ENCODE results near the gene ALMS1. TPM values are rescaled to one million over a fixed set of nuclear protein-coding genes. Genes with fewer than 3 reads are reported as not detected.

ALMS1 gene
- total RNA-seq, 1 experiment from 2014 or later = 19.5 TPM

DNA sequence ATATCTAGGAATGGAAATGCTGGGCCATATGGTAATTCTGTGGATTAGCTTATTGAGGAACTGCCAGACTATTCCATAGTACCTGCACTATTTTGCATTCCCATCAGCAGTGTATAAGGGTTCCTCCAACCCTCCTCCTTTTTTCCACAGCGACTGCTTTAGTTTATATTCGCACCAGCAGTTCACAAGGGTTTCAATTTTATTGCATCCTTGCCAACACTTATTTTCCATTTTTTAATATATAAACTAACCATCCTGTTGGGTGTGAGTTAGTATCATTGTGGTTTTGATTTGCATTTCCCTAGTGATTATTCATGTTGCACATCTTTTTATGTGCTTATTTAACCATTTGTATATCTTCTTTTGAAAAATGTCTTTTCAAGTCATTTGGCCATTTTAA, 189.6 kb downstream of the ALMS1 start:
- Histone ChIP-seq H3K9me3 (ENCODE audit: control insufficient read depth, insufficient read depth, low read depth, low read length) (no peaks in the 10 kb centered on the region), H3K4me1 (ENCODE audit: control insufficient read depth, insufficient read depth, low read length) (no peaks in the 10 kb centered on the region), H3K27me3 (ENCODE audit: control insufficient read depth, insufficient read depth, low read length) (no peaks in the 10 kb centered on the region), H3K4me3 (ENCODE audit: low read depth in 2 of 2, low read length in 2 of 2) (no peak overlapping the region), H3K36me3 (ENCODE audit: control insufficient read depth, insufficient read depth, low read length) (peaks cover 3% of the 10 kb centered on the region; the same call in 1 of the 2 replicates), H3K27ac (ENCODE audit: low read length) (no peak overlapping the region)
- DNase-seq (ENCODE audit: low read depth, low spot score) (no peak), ATAC-seq (no peak)
- intact Hi-C loops (cut with micrococcal nuclease; ENCODE audit: unreplicated experiment) (no loop called here), in situ Hi-C loops (cut with HindIII; ENCODE audit: low pct_unique_long_range_greater_than_20kb, low sequenced_read_pairs) (no loop called here)
- BruUV-seq (replicated peaks) = no TSS peak
- POLR2A ChIA-PET = no interaction called here
- CTCF ChIA-PET = no interaction called here
- TF ChIP-seq SIN3A (IDR thresholded peaks at IDR 0.05; ENCODE audit: borderline replicate concordance, insufficient read depth, low read depth, low read length) = no peak
- TF ChIP-seq, protein P1, sequence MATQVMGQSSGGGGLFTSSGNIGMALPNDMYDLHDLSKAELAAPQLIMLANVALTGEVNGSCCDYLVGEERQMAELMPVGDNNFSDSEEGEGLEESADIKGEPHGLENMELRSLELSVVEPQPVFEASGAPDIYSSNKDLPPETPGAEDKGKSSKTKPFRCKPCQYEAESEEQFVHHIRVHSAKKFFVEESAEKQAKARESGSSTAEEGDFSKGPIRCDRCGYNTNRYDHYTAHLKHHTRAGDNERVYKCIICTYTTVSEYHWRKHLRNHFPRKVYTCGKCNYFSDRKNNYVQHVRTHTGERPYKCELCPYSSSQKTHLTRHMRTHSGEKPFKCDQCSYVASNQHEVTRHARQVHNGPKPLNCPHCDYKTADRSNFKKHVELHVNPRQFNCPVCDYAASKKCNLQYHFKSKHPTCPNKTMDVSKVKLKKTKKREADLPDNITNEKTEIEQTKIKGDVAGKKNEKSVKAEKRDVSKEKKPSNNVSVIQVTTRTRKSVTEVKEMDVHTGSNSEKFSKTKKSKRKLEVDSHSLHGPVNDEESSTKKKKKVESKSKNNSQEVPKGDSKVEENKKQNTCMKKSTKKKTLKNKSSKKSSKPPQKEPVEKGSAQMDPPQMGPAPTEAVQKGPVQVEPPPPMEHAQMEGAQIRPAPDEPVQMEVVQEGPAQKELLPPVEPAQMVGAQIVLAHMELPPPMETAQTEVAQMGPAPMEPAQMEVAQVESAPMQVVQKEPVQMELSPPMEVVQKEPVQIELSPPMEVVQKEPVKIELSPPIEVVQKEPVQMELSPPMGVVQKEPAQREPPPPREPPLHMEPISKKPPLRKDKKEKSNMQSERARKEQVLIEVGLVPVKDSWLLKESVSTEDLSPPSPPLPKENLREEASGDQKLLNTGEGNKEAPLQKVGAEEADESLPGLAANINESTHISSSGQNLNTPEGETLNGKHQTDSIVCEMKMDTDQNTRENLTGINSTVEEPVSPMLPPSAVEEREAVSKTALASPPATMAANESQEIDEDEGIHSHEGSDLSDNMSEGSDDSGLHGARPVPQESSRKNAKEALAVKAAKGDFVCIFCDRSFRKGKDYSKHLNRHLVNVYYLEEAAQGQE (IDR thresholded peaks at IDR 0.05; ENCODE audit: insufficient read depth in 1 of 2, low read depth in 2 of 2, low read length in 1 of 2) = no peak
- TF ChIP-seq, protein P2, sequence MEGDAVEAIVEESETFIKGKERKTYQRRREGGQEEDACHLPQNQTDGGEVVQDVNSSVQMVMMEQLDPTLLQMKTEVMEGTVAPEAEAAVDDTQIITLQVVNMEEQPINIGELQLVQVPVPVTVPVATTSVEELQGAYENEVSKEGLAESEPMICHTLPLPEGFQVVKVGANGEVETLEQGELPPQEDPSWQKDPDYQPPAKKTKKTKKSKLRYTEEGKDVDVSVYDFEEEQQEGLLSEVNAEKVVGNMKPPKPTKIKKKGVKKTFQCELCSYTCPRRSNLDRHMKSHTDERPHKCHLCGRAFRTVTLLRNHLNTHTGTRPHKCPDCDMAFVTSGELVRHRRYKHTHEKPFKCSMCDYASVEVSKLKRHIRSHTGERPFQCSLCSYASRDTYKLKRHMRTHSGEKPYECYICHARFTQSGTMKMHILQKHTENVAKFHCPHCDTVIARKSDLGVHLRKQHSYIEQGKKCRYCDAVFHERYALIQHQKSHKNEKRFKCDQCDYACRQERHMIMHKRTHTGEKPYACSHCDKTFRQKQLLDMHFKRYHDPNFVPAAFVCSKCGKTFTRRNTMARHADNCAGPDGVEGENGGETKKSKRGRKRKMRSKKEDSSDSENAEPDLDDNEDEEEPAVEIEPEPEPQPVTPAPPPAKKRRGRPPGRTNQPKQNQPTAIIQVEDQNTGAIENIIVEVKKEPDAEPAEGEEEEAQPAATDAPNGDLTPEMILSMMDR (IDR thresholded peaks at IDR 0.05) = no peak
- no peak for TF ChIP-seq POLR2AphosphoS5 (IDR thresholded peaks at IDR 0.05; ENCODE audit: low read depth, low read length)
- TF ChIP-seq TCF7L2 (IDR thresholded peaks at IDR 0.05; ENCODE audit: low read depth, low read length) = no peak

DNA sequence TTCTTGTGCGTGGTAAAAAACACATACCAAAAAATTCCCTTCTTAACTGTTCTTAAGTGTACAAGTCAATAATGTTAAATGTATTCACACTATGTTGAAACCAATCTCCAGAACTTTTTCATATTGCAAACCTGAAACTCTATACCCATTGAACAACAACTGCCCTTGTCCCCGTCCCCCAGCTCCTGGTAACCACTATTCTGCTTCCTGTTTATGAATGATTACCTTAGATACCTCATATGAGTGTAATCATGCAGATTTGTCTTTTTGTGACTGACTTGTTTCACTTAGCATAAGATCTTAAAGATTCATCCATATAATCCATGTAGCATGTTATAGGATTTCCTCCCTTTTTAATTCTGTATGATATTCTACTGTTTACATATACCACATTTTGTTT, 196.7 kb downstream of the ALMS1 start:
- DNase-seq (ENCODE audit: low read depth, low spot score) (no peak), ATAC-seq (no peak)
- H3K27ac ChIP-seq (ENCODE audit: low read length) = no peak overlapping the region
- CTCF ChIA-PET = no interaction called here
- BruUV-seq (replicated peaks) = no TSS peak
- H3K36me3 ChIP-seq (ENCODE audit: control insufficient read depth, insufficient read depth, low read length) = no peaks in the 10 kb centered on the region
- intact Hi-C loops (cut with micrococcal nuclease; ENCODE audit: unreplicated experiment) (no loop called here), in situ Hi-C loops (cut with HindIII; ENCODE audit: low pct_unique_long_range_greater_than_20kb, low sequenced_read_pairs) (no loop called here)
- H3K27me3 ChIP-seq (ENCODE audit: control insufficient read depth, insufficient read depth, low read length) = no peaks in the 10 kb centered on the region
- POLR2A ChIA-PET = no interaction called here
- TF ChIP-seq, protein P1 (IDR thresholded peaks at IDR 0.05; ENCODE audit: insufficient read depth in 1 of 2, low read depth in 2 of 2, low read length in 1 of 2) = no peak
- TF ChIP-seq, protein P2 (IDR thresholded peaks at IDR 0.05) = no peak
- no peak for TF ChIP-seq POLR2AphosphoS5 (IDR thresholded peaks at IDR 0.05; ENCODE audit: low read depth, low read length)
- no peaks in the 10 kb centered on the region for H3K9me3 ChIP-seq (ENCODE audit: control insufficient read depth, insufficient read depth, low read depth, low read length)
- no peak overlapping the region for H3K4me3 ChIP-seq (ENCODE audit: low read depth in 2 of 2, low read length in 2 of 2)
- no peaks in the 10 kb centered on the region for H3K4me1 ChIP-seq (ENCODE audit: control insufficient read depth, insufficient read depth, low read length)

Data from Panc1 (cell line).